Vagina (tissue), 2 donors: Measurements from ENCODE around the gene MGMT. TPM values are rescaled to one million over a fixed set of nuclear protein-coding genes. Genes with fewer than 3 reads are reported as not detected.

Experiments
- DNase-seq, 2 donors: peaks; one replicate each; pipeline ENCODE4 v3.0.0-alpha.2; 2017; ENCODE audit errors: extremely low spot score in 2 of 2
- H3K27ac ChIP-seq: fragments of 200-600 bp; sonication (generic); one replicate; pipeline ENCODE4 v1.5.1; 2019
- H3K27me3 ChIP-seq: fragments of 200-600 bp; sonication (generic); one replicate; pipeline ENCODE4 v1.5.1; 2019
- H3K36me3 ChIP-seq, 2 donors: fragments of 200-600 bp; sonication (generic); one replicate each; pipeline ENCODE4 v1.5.1; 2017 to 2019
- H3K4me1 ChIP-seq: fragments of 200-600 bp; sonication (generic); one replicate; pipeline ENCODE4 v1.5.1; 2019
- H3K4me3 ChIP-seq, 2 donors: fragments of 200-600 bp; sonication (generic); 1 replicate in 1 of 2; 2 replicates in 1 of 2; pipeline ENCODE4 v1.5.1; 2016 to 2019
- H3K9me3 ChIP-seq: fragments of 200-600 bp; sonication (generic); one replicate; pipeline ENCODE4 v1.5.1; 2019
- CTCF ChIP-seq, 3 experiments: fragments of 450-650 bp in 2 of 3; fragments of 200-600 bp in 1 of 3; sonication (generic) in 1 of 3; IDR thresholded peaks; one replicate each; pipeline ENCODE4 v1.5.1; 2017 to 2019; ENCODE audit warnings: antibody characterized with exemption in 3 of 3, mild to moderate bottlenecking in 2 of 3, moderate library complexity in 2 of 3
- POLR2A ChIP-seq, 2 donors: fragments of 450-650 bp; IDR thresholded peaks; one replicate each; pipeline ENCODE4 v1.6.1; 2017; ENCODE audit warnings: antibody characterized with exemption in 2 of 2, mild to moderate bottlenecking in 2 of 2, moderate library complexity in 2 of 2
- POLR2AphosphoS5 ChIP-seq, 2 donors: sonication (generic); formaldehyde crosslinking; IDR thresholded peaks; one replicate each; pipeline ENCODE4 v1.9.0; 2017; ENCODE audit warnings: antibody characterized with exemption in 2 of 2, mild to moderate bottlenecking in 2 of 2, low read depth in 1 of 2; ENCODE audit not compliant: insufficient read depth in 1 of 2
- intact Hi-C: fragments of 100-400 bp; cut with DNase I; formaldehyde crosslinking; loops from one replicate; pipeline ENCODE4 v1.15.1; 2023
- total RNA-seq: library from RNA; depleted of rRNA; stranded (reverse); fragments of >200 nt; gene quantifications from one replicate; pipeline ENCODE4 v1.2.3, GENCODE V29; 2016

MGMT gene
- total RNA-seq, 1 donor from 2014 or later, result 16.0 TPM

- no peaks in the 10 kb centered on the region for H3K27me3 ChIP-seq
- peaks cover 16% of the 10 kb centered on the region for H3K4me1 ChIP-seq
- intact Hi-C loops, result no loop called here
- H3K4me3 ChIP-seq, result no peak overlapping the region
- DNase-seq, result peak in 1 of 2 donors; percentile 75
- TF ChIP-seq POLR2A (IDR thresholded peaks at IDR 0.05), result no peak
- no peak for TF ChIP-seq CTCF (IDR thresholded peaks at IDR 0.05)
- TF ChIP-seq POLR2AphosphoS5 (IDR thresholded peaks at IDR 0.05; ENCODE audit: insufficient read depth in 1 of 2, low read depth in 1 of 2), result no peak
- peaks cover 0 to 6% of the 10 kb centered on the region in 2 donors for H3K36me3 ChIP-seq
- H3K27ac ChIP-seq, result no peak overlapping the region
- no peaks in the 10 kb centered on the region for H3K9me3 ChIP-seq
Measured at GRCh38 chr10:129760003-129760315, 292.9 kb downstream of the MGMT start.

GRCh38 chr10:129760416-129760815, 293.4 kb downstream of the MGMT start:
- Histone ChIP-seq H3K36me3 (peaks cover 0 to 6% of the 10 kb centered on the region in 2 donors), H3K4me3 (no peak overlapping the region), H3K9me3 (no peaks in the 10 kb centered on the region), H3K27ac (no peak overlapping the region), H3K4me1 (peaks cover 16% of the 10 kb centered on the region), H3K27me3 (no peaks in the 10 kb centered on the region)
- peak in 1 of 2 donors; percentile 3 for DNase-seq
- intact Hi-C loops, result no loop called here
- TF ChIP-seq POLR2AphosphoS5 (IDR thresholded peaks at IDR 0.05; ENCODE audit: insufficient read depth in 1 of 2, low read depth in 1 of 2), result no peak
- no peak for TF ChIP-seq CTCF (IDR thresholded peaks at IDR 0.05)
- TF ChIP-seq POLR2A (IDR thresholded peaks at IDR 0.05), result no peak

- peaks cover 0 to 6% of the 10 kb centered on the region in 2 donors for H3K36me3 ChIP-seq
- DNase-seq, result peak; percentile 67 to 74
- no peaks in the 10 kb centered on the region for H3K9me3 ChIP-seq
- H3K4me3 ChIP-seq, result no peak overlapping the region
- TF ChIP-seq POLR2A (IDR thresholded peaks at IDR 0.05), result no peak
- TF ChIP-seq POLR2AphosphoS5 (IDR thresholded peaks at IDR 0.05; ENCODE audit: insufficient read depth in 1 of 2, low read depth in 1 of 2), result no peak
- no peak for TF ChIP-seq CTCF (IDR thresholded peaks at IDR 0.05)
- intact Hi-C loops, result no loop called here
- peaks cover 16% of the 10 kb centered on the region for H3K4me1 ChIP-seq
- no peak overlapping the region for H3K27ac ChIP-seq
- H3K27me3 ChIP-seq, result no peaks in the 10 kb centered on the region
Measured at GRCh38 chr10:129761197-129761972, 294.3 kb downstream of the MGMT start.

- H3K9me3 ChIP-seq, result no peaks in the 10 kb centered on the region
- intact Hi-C loops, result no loop called here
- no peaks in the 10 kb centered on the region for H3K27me3 ChIP-seq
- H3K4me3 ChIP-seq, result no peak overlapping the region
- peaks cover 11% of the 10 kb centered on the region for H3K4me1 ChIP-seq
- peak; percentile 34 to 42 for DNase-seq
- H3K27ac ChIP-seq, result no peak overlapping the region
- TF ChIP-seq POLR2A (IDR thresholded peaks at IDR 0.05), result no peak
- TF ChIP-seq CTCF (IDR thresholded peaks at IDR 0.05), result no peak
- TF ChIP-seq POLR2AphosphoS5 (IDR thresholded peaks at IDR 0.05; ENCODE audit: insufficient read depth in 1 of 2, low read depth in 1 of 2), result no peak
- H3K36me3 ChIP-seq, result peaks cover 0 to 6% of the 10 kb centered on the region in 2 donors
Measured at GRCh38 chr10:129761981-129762956, 295.2 kb downstream of the MGMT start.
